B cell (primary cell): Measurements from ENCODE around the gene DOK7.

Experiments
- EZH2 ChIP-seq: IDR thresholded peaks from 2 replicates; pipeline ENCODE4 v1.6.1; 2012; ENCODE audit warnings: borderline replicate concordance, low read depth, mild to moderate bottlenecking, moderate library complexity, low read length; ENCODE audit not compliant: insufficient read depth, poor library complexity, severe bottlenecking
- TF ChIP-seq, protein P1 (sequence below): fragments of 200-600 bp; IDR thresholded peaks from one replicate; pipeline ENCODE4 v1.8.0; 2022; ENCODE audit warnings: antibody characterized with exemption, mild to moderate bottlenecking

DNA sequence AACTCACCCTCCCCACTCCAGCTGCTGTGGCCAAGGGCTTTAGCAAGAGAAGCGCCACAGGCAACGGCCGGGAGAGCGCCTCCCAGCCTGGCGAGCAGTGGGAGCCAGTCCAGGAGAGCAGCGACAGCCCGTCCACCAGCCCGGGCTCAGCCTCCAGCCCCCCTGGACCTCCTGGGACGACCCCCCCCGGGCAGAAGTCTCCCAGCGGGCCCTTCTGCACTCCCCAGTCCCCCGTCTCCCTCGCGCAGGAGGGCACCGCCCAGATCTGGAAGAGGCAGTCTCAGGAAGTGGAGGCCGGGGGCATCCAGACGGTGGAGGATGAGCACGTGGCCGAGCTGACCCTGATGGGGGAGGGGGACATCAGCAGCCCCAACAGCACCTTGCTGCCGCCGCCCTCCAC is 32.6 kb upstream of the DOK7 start:
- TF ChIP-seq, protein P1, sequence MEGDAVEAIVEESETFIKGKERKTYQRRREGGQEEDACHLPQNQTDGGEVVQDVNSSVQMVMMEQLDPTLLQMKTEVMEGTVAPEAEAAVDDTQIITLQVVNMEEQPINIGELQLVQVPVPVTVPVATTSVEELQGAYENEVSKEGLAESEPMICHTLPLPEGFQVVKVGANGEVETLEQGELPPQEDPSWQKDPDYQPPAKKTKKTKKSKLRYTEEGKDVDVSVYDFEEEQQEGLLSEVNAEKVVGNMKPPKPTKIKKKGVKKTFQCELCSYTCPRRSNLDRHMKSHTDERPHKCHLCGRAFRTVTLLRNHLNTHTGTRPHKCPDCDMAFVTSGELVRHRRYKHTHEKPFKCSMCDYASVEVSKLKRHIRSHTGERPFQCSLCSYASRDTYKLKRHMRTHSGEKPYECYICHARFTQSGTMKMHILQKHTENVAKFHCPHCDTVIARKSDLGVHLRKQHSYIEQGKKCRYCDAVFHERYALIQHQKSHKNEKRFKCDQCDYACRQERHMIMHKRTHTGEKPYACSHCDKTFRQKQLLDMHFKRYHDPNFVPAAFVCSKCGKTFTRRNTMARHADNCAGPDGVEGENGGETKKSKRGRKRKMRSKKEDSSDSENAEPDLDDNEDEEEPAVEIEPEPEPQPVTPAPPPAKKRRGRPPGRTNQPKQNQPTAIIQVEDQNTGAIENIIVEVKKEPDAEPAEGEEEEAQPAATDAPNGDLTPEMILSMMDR = no peak
- no peak for TF ChIP-seq EZH2
